Bronchial epithelial cell (primary cell): ENCODE data around the gene RAP2A. TPM values are rescaled to one million over a fixed set of nuclear protein-coding genes. Genes with fewer than 3 reads are reported as not detected.

Experiments used
- DNase-seq: peaks from one replicate; pipeline ENCODE4 v3.0.0-alpha.2; 2010; ENCODE audit warnings: low read depth
- FAIRE-seq: peaks from 2 replicates; lab custom pipeline; 2011; peaks lifted over from hg19 to GRCh38; lab: Jason Lieb, UNC
- H3K27me3 ChIP-seq: 2 replicates; pipeline ENCODE4 v1.5.1; 2011; ENCODE audit warnings: low read length; ENCODE audit not compliant: control insufficient read depth, insufficient read depth
- H3K36me3 ChIP-seq: 2 replicates; pipeline ENCODE4 v1.5.1; 2011; ENCODE audit warnings: low read length; ENCODE audit not compliant: control insufficient read depth, insufficient read depth
- H3K4me3 ChIP-seq: 2 replicates; pipeline ENCODE4 v1.5.1; 2011; ENCODE audit warnings: mild to moderate bottlenecking, low read depth, low read length, control low read depth
- total RNA-seq: library from RNA; depleted of rRNA; stranded (reverse); fragments of >200 nt; gene quantifications from 2 replicates; pipeline ENCODE4 v1.2.1, GENCODE V29; 2014
- TF ChIP-seq, protein P1 (sequence below): IDR thresholded peaks from 2 replicates; pipeline ENCODE4 v1.5.1; 2011; ENCODE audit warnings: mild to moderate bottlenecking, moderate library complexity, low read length, control low read depth, inconsistent platforms; ENCODE audit not compliant: insufficient read depth, severe bottlenecking

RAP2A gene
- total RNA-seq, 1 donor from 2014 or later, result 47.7 TPM

DNA sequence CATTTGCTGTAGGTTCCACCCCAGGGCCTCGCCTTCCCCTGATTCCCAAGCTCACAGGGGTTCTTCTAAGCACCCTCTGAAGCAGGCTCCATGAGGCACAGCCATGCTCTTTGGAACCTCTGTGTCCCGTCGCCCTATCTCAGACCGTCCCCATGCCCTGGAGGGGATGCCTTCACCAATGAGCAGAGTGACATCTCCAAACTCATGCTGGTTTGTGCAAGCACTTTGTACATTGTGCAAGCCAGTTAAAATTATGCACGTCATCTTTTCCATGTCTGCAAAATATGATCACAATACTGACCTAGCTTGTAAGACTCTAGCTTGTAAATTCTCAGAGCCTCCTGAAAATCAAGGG lies 46.5 kb upstream of the RAP2A start:
- FAIRE-seq (peak; percentile 72), DNase-seq (no peak)
- Histone ChIP-seq H3K27me3 (no peaks in the 10 kb centered on the region), H3K36me3 (peaks cover 5% of the 10 kb centered on the region), H3K4me3 (no peak overlapping the region)
- TF ChIP-seq, protein P1, sequence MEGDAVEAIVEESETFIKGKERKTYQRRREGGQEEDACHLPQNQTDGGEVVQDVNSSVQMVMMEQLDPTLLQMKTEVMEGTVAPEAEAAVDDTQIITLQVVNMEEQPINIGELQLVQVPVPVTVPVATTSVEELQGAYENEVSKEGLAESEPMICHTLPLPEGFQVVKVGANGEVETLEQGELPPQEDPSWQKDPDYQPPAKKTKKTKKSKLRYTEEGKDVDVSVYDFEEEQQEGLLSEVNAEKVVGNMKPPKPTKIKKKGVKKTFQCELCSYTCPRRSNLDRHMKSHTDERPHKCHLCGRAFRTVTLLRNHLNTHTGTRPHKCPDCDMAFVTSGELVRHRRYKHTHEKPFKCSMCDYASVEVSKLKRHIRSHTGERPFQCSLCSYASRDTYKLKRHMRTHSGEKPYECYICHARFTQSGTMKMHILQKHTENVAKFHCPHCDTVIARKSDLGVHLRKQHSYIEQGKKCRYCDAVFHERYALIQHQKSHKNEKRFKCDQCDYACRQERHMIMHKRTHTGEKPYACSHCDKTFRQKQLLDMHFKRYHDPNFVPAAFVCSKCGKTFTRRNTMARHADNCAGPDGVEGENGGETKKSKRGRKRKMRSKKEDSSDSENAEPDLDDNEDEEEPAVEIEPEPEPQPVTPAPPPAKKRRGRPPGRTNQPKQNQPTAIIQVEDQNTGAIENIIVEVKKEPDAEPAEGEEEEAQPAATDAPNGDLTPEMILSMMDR, result no peak

DNA sequence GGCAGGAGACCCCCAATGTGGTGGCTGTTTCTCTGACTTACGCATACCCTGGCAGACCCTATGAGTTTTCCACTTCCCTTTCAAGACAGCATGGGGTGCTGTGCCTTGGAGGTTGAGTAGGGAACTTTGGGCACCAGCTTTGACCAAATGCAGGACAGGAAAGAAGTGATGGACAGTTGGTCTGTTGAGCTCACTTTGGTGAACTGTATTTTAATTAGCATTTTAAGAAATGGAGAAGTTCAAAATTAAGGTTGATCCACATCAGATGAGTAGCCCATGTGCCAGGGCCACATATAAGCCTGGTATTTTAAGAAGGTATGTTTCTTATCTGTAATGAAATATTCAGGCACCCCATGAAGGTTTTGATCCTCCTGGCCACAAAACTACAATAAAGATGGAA lies 46.1 kb upstream of the RAP2A start:
- Histone ChIP-seq H3K4me3 (no peak overlapping the region), H3K27me3 (no peaks in the 10 kb centered on the region), H3K36me3 (peaks cover 5% of the 10 kb centered on the region)
- DNase-seq, result no peak
- FAIRE-seq, result no peak
- TF ChIP-seq, protein P1, result no peak

DNA sequence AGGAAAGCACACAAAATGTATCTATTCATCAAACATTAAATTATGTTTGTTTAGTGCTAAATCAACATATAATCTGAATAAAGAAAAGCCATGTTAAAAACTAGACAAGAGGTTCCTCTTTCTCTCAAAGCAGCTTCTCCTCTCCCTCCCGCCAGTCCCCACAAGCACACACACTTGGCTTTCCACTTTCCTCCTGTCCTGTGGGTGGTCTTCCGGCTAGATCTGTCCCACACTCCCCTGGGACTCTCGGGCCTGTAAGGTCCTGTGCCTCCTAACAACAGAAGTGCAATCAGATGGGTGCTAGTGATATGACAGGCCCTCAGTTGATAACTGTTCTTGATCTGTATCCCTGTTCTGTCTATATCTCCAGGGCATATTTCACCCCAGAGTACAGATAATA lies 45.6 kb upstream of the RAP2A start:
- FAIRE-seq, result no peak
- no peaks in the 10 kb centered on the region for H3K27me3 ChIP-seq

DNA sequence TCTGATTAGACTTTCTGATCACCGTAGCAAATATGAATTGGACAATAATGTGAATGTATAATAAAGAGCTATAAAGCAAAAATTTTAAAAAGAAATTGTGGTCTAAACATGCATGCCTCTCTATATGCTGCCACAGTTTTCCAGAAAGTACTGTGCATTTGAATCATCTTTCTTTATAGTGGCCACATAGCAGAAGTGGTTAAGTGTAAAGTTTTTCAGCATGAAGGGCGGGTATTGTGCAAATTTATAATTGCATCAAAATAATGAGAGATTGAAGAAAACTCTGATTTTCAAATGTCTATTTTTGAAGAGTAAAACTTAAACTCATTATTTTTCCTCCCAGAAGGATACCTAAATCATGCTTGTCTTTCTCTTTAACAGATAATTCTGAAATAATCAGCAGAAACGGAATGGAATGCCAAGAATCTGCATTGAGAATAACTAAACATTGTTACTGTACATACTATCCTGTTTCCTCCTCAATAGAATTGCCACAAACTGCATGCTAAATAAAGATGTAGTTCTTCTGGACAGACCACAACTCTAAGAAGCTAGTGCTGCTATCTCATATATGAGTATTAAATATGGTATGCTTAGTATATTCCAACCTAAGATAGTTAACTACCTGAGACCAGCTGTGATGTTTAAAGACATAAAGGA lies 42.9 kb upstream of the RAP2A start:
- TF ChIP-seq, protein P1, result no peak
- Histone ChIP-seq H3K27me3 (no peaks in the 10 kb centered on the region), H3K36me3 (peaks cover 5% of the 10 kb centered on the region), H3K4me3 (no peak overlapping the region)
- DNase-seq, result no peak
- no peak for FAIRE-seq

More for the DNA sequence above, 45.6 kb upstream of the RAP2A start:
- TF ChIP-seq, protein P1, result no peak
- DNase-seq, result no peak
- Histone ChIP-seq H3K4me3 (no peak overlapping the region), H3K36me3 (peaks cover 5% of the 10 kb centered on the region)

DNA sequence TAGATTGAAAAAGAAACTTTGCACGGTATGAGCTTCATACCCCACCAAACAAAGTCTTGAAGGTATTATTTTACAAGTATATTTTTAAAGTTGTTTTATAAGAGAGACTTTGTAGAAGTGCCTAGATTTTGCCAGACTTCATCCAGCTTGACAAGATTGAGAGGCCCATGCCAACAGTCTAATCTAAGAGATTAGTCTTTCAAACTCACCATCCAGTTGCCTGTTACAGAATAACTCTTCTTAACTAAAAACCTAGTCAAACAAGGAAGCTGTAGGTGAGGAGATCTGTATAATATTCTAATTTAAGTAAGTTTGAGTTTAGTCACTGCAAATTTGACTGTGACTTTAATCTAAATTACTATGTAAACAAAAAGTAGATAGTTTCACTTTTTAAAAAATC lies 41.9 kb upstream of the RAP2A start:
- Histone ChIP-seq H3K4me3 (no peak overlapping the region), H3K36me3 (peaks cover 5% of the 10 kb centered on the region), H3K27me3 (no peaks in the 10 kb centered on the region)
- FAIRE-seq (no peak), DNase-seq (no peak)
- TF ChIP-seq, protein P1, result no peak

DNA sequence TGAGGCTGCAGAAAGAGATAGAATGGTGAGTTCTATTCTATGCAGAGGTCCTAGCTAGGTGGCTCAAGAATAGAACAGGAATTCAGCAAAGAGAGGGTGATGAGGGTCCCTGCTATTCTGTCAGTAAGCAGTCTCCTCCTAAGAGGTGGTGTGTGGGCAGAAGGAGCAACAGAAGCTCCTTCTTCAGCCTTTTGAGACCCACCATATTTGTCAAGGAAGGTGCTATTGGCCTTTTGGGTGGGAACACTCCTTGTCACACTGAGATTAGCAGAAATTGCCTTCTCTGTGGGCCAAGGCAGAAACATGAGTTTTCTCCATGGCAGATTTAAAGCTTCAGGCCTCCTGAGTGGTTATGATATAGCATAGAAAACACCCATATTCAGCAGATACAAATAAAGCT lies 39.4 kb upstream of the RAP2A start:
- no peaks in the 10 kb centered on the region for H3K27me3 ChIP-seq
- H3K4me3 ChIP-seq, result no peak overlapping the region
- DNase-seq, result no peak
- H3K36me3 ChIP-seq, result no peaks in the 10 kb centered on the region
- TF ChIP-seq, protein P1, result no peak
- FAIRE-seq, result no peak
